ENCODE measurements around the gene CCL17.
A peak's percentile ranks its signal among the peaks of the same experiment; 100 is the strongest.

The CCL17 gene

DNA sequence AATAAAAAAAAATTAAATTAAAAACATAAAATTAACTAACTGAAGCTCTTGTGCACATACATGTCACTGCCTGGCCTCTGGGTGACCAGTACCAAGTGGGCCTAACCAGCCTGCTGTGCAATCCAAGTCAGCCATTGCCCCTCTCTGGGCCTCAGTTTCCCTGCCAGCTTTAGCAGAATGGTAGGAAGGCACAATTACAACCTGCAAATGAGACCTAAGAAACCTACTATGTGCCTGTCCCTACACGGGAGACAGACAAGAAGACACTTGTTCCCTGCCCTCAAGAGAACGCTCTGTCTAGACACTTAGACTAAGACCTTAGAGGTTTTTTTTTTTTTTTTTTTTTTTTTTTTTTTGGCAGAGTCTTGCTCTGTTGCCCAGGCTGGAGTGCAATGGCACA lies 40.9 kb downstream of the CCL17 start:
- Histone ChIP-seq H3K27ac (ENCODE audit: low read depth, low read length) (no peak overlapping the region), H3K27me3 (ENCODE audit: control insufficient read depth in 5 of 5, insufficient read depth in 4 of 5, low read length in 5 of 5) (no peaks in the 10 kb centered on the region), H3K4me1 (ENCODE audit: control insufficient read depth in 5 of 5, insufficient read depth in 5 of 5, low read length in 5 of 5) (peaks cover 5 to 28% (median 23%) of the 10 kb centered on the region in 5 donors), H3K9ac (ENCODE audit: low read length in 5 of 5) (no peak overlapping the region), H3K36me3 (ENCODE audit: control insufficient read depth in 5 of 5, insufficient read depth in 5 of 5, low read length in 5 of 5) (peaks cover 0 to 5% (median 2%) of the 10 kb centered on the region in 5 donors), H3K9me3 (ENCODE audit: control insufficient read depth in 5 of 5, low read length in 5 of 5) (peaks cover 0 to 3% (median 0%) of the 10 kb centered on the region in 5 donors), H3K4me3 (ENCODE audit: low read depth in 1 of 5, low read length in 5 of 5) (no peak overlapping the region)

DNA sequence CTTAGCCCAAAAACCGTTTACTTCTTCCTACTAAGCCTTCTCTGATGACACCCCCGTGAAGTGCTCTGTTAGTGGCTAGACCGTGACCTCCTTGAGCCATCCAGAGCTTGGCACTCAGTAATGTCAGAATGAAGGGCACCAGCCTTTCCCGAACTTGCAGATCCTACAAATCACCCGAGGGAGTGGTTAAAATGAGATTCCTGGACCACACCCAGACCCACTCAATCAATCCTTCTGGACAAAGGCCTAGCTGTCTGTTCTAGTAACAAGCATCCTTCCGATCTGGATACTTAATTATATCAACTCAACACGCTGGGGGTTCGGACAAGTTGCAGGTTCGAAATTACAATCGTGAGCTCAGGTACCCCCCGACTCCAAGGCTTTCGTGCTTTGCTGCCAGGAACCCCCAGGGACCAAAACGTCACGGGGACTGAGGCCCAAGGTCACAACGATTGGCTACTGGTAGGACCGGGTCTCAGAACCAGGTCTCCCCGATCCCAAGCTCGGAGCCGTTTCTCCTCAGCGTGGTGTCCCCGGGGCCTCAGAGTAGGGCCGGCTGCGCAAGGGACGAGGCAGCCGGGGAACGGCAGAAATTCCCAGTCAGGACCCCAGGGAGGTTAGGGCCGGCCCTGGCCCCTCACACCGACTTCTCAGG lies 42.1 kb downstream of the CCL17 start:
- H3K36me3 ChIP-seq (ENCODE audit: control insufficient read depth in 5 of 5, insufficient read depth in 5 of 5, low read length in 5 of 5) = peaks cover 0 to 10% (median 6%) of the 10 kb centered on the region in 5 donors
- peak overlapping the region; percentile 79 to 98 (median 97) for H3K9ac ChIP-seq (ENCODE audit: low read length in 5 of 5)
- H3K9me3 ChIP-seq (ENCODE audit: control insufficient read depth in 5 of 5, low read length in 5 of 5) = no peaks in the 10 kb centered on the region
- peak overlapping the region; percentile 89 to 94 (median 93) for H3K4me3 ChIP-seq (ENCODE audit: low read depth in 1 of 5, low read length in 5 of 5)
- peaks cover 5 to 28% (median 23%) of the 10 kb centered on the region in 5 donors for H3K4me1 ChIP-seq (ENCODE audit: control insufficient read depth in 5 of 5, insufficient read depth in 5 of 5, low read length in 5 of 5)
- H3K27ac ChIP-seq (ENCODE audit: low read depth, low read length) = peak overlapping the region; percentile 94
- H3K27me3 ChIP-seq (ENCODE audit: control insufficient read depth in 5 of 5, insufficient read depth in 4 of 5, low read length in 5 of 5) = no peaks in the 10 kb centered on the region

GRCh38 chr16:57447186-57447962 lies 42.8 kb downstream of the CCL17 start, which contains the start of the genes CIAPIN1 and COQ9:
CIAPIN1 (minus strand) TSS chr16:57447385; CDS start chr16:57440928, 6,457 bp downstream.
COQ9 (plus strand) TSS chr16:57447479; CDS start chr16:57447506, 27 bp downstream.
- Histone ChIP-seq H3K27ac (ENCODE audit: low read depth, low read length) (peak within 1 kb of the TSS; percentile 94), H3K4me1 (ENCODE audit: control insufficient read depth in 5 of 5, insufficient read depth in 5 of 5, low read length in 5 of 5) (peaks cover 5 to 28% (median 23%) of the 10 kb centered on the region in 5 donors), H3K4me3 (ENCODE audit: low read depth in 1 of 5, low read length in 5 of 5) (peak within 1 kb of the TSS; percentile 89 to 98 (median 94)), H3K27me3 (ENCODE audit: control insufficient read depth in 5 of 5, insufficient read depth in 4 of 5, low read length in 5 of 5) (no peaks in the 10 kb centered on the region), H3K36me3 (ENCODE audit: control insufficient read depth in 5 of 5, insufficient read depth in 5 of 5, low read length in 5 of 5) (peaks cover 3 to 18% (median 11%) of the 10 kb centered on the region in 5 donors), H3K9me3 (ENCODE audit: control insufficient read depth in 5 of 5, low read length in 5 of 5) (no peaks in the 10 kb centered on the region), H3K9ac (ENCODE audit: low read length in 5 of 5) (peak within 1 kb of the TSS; percentile 79 to 98 (median 97))

DNA sequence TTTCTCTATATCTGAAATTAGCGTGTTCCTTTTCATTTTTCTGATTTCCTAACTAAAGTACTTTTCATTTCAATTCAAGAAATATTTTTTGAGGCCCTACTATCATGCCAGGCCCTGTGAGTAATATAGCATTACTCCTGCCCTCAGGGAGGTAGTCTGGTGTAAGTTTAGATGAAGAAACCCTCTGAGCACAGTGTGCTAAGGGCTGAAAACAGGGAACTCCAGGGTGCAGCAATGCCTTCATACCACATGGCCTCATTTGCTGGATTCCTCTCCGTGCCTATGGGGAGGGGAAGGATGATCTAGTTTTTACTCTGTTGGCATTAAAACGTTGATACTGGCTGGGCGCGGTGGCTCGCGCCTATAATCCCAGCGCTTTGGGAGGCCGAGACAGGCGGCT lies 47.5 kb downstream of the CCL17 start:
- Histone ChIP-seq H3K4me3 (ENCODE audit: low read depth in 1 of 5, low read length in 5 of 5) (no peak overlapping the region), H3K9me3 (ENCODE audit: control insufficient read depth in 5 of 5, low read length in 5 of 5) (no peaks in the 10 kb centered on the region), H3K27ac (ENCODE audit: low read depth, low read length) (no peak overlapping the region), H3K36me3 (ENCODE audit: control insufficient read depth in 5 of 5, insufficient read depth in 5 of 5, low read length in 5 of 5) (peaks cover 9 to 63% (median 52%) of the 10 kb centered on the region in 5 donors), H3K9ac (ENCODE audit: low read length in 5 of 5) (no peak overlapping the region), H3K4me1 (ENCODE audit: control insufficient read depth in 5 of 5, insufficient read depth in 5 of 5, low read length in 5 of 5) (peaks cover 3 to 15% (median 10%) of the 10 kb centered on the region in 5 donors), H3K27me3 (ENCODE audit: control insufficient read depth in 5 of 5, insufficient read depth in 4 of 5, low read length in 5 of 5) (no peaks in the 10 kb centered on the region)

DNA sequence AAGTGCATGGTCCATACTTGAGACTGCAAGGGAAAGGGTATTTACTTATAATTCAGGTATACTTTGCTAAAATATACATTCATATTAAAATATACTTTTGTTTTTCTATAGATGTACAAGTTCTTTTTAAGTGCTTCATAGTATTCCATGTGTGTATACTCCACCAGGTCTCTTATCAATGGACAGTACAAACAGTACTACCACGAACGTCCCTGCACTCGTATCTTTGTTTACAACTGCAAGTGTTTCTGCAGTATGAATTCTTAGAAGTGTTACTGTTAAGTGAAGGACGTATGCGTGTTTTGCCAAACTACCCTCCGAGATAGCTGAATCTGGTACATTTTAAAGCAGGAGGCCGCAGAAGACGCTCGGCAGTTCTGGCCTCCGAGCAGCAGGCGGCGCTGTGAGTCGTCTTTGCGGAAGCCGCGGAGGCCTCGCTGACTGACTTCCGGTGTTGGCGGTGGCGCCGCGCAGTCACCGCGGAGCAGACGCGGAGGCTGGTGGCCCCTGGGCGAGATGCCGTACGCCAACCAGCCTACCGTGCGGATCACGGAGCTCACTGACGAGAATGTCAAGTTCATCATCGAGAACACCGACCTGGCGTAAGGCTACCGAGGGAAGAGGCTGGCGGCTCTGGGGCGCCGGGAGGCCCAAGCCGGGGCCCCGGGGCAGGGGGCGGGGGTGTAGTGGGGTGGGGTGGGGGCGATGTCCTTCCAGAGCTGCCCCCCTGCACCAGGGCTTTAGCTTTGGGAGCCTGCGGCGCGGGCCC lies 57.8 kb downstream of the CCL17 start, which contains the start of gene POLR2C:
Gene POLR2C (plus strand): TSS at position 471 of the 769 bp plus-strand sequence. CDS start 46 bp downstream, at position 517.
- Histone ChIP-seq H3K27me3 (ENCODE audit: control insufficient read depth in 5 of 5, insufficient read depth in 4 of 5, low read length in 5 of 5) (no peaks in the 10 kb centered on the region), H3K4me1 (ENCODE audit: control insufficient read depth in 5 of 5, insufficient read depth in 5 of 5, low read length in 5 of 5) (peaks cover 8 to 26% (median 19%) of the 10 kb centered on the region in 5 donors), H3K9ac (ENCODE audit: low read length in 5 of 5) (peak within 1 kb of the TSS; percentile 83 to 97 (median 85)), H3K4me3 (ENCODE audit: low read depth in 1 of 5, low read length in 5 of 5) (peak within 1 kb of the TSS; percentile 83 to 97 (median 92)), H3K27ac (ENCODE audit: low read depth, low read length) (peak within 1 kb of the TSS; percentile 65), H3K36me3 (ENCODE audit: control insufficient read depth in 5 of 5, insufficient read depth in 5 of 5, low read length in 5 of 5) (peaks cover 29 to 73% (median 66%) of the 10 kb centered on the region in 5 donors), H3K9me3 (ENCODE audit: control insufficient read depth in 5 of 5, low read length in 5 of 5) (no peaks in the 10 kb centered on the region)

GRCh38 chr16:57462978-57463362 lies 58.4 kb downstream of the CCL17 start:
- Histone ChIP-seq H3K27ac (ENCODE audit: low read depth, low read length) (peak overlapping the region; percentile 65), H3K36me3 (ENCODE audit: control insufficient read depth in 5 of 5, insufficient read depth in 5 of 5, low read length in 5 of 5) (peaks cover 28 to 73% (median 66%) of the 10 kb centered on the region in 5 donors), H3K27me3 (ENCODE audit: control insufficient read depth in 5 of 5, insufficient read depth in 4 of 5, low read length in 5 of 5) (no peaks in the 10 kb centered on the region), H3K4me1 (ENCODE audit: control insufficient read depth in 5 of 5, insufficient read depth in 5 of 5, low read length in 5 of 5) (peaks cover 8 to 26% (median 19%) of the 10 kb centered on the region in 5 donors), H3K9ac (ENCODE audit: low read length in 5 of 5) (peak overlapping the region; percentile 83 to 97 (median 85)), H3K4me3 (ENCODE audit: low read depth in 1 of 5, low read length in 5 of 5) (peak overlapping the region; percentile 83 to 97 (median 92)), H3K9me3 (ENCODE audit: control insufficient read depth in 5 of 5, low read length in 5 of 5) (no peaks in the 10 kb centered on the region)

DNA sequence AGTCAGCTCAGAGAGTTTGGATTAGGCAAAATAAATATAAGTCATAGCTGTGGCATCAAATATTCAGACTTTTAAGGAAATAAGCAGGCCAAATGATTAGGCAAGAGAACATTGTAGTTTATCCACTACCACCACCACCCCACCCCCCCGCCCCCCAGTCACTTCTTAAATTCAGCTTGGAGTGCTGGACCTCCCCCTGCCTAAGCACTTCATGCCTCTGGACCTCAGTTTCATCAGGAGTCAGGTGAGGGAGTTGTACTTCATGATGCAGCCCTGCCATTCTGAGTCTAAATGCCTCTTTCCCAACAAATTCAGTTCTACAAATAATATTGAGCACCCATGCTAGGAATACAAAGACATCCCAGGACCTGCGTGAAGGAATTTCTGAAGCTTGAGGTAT lies 60.0 kb downstream of the CCL17 start:
- peak overlapping the region in 1 of 5 donors; percentile 44 for H3K9ac ChIP-seq (ENCODE audit: low read length in 5 of 5)
- H3K36me3 ChIP-seq (ENCODE audit: control insufficient read depth in 5 of 5, insufficient read depth in 5 of 5, low read length in 5 of 5) = peaks cover 23 to 74% (median 66%) of the 10 kb centered on the region in 5 donors
- no peak overlapping the region for H3K27ac ChIP-seq (ENCODE audit: low read depth, low read length)
- H3K9me3 ChIP-seq (ENCODE audit: control insufficient read depth in 5 of 5, low read length in 5 of 5) = no peaks in the 10 kb centered on the region
- H3K27me3 ChIP-seq (ENCODE audit: control insufficient read depth in 5 of 5, insufficient read depth in 4 of 5, low read length in 5 of 5) = no peaks in the 10 kb centered on the region
- H3K4me3 ChIP-seq (ENCODE audit: low read depth in 1 of 5, low read length in 5 of 5) = no peak overlapping the region
- H3K4me1 ChIP-seq (ENCODE audit: control insufficient read depth in 5 of 5, insufficient read depth in 5 of 5, low read length in 5 of 5) = peaks cover 8 to 26% (median 19%) of the 10 kb centered on the region in 5 donors
